Breast epithelium (tissue), 3 donors: ENCODE data around the gene RPL4.

Source experiments
- POLR2A ChIP-seq: fragments of 450-650 bp; IDR thresholded peaks from one replicate; pipeline ENCODE4 v1.6.1; 2016; ENCODE audit warnings: antibody characterized with exemption, mild to moderate bottlenecking, moderate library complexity
- TF ChIP-seq, protein P1 (sequence below), 3 donors: fragments of 450-650 bp; IDR thresholded peaks; one replicate each; pipeline ENCODE4 v1.5.1; 2016 to 2017; ENCODE audit warnings: antibody characterized with exemption in 3 of 3, mild to moderate bottlenecking in 3 of 3, moderate library complexity in 3 of 3

DNA sequence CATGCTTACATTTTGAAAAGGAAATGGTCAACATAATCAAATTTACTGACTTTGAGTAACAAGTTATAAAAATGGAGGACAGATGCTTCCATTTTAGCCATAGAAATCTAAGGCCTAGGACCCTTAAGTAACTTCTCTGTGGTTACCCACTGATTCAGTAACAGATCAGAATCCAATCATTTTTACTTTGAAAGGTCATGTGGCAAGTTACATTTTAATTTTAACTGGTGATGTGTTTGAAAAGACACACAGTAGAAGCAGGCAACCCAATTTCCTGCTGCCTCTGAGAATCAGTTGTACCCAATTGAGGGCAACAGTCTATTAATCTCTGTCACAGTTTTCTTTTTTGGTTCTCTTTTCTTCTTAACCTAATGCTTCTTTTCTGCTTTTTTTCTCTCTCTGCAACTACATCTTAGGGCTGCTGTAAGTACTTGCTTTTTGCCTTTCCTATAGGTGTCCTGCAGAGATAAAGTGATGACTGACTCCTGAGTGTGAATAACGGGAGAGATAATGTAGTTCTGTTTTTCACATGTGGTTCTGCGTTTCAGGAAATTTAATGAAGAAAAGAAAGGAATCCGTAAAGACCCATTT, 3.7 kb upstream of the RPL4 start:
- no peak for TF ChIP-seq POLR2A
- TF ChIP-seq, protein P1, sequence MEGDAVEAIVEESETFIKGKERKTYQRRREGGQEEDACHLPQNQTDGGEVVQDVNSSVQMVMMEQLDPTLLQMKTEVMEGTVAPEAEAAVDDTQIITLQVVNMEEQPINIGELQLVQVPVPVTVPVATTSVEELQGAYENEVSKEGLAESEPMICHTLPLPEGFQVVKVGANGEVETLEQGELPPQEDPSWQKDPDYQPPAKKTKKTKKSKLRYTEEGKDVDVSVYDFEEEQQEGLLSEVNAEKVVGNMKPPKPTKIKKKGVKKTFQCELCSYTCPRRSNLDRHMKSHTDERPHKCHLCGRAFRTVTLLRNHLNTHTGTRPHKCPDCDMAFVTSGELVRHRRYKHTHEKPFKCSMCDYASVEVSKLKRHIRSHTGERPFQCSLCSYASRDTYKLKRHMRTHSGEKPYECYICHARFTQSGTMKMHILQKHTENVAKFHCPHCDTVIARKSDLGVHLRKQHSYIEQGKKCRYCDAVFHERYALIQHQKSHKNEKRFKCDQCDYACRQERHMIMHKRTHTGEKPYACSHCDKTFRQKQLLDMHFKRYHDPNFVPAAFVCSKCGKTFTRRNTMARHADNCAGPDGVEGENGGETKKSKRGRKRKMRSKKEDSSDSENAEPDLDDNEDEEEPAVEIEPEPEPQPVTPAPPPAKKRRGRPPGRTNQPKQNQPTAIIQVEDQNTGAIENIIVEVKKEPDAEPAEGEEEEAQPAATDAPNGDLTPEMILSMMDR (IDR thresholded peaks at IDR 0.05) = no peak
